ENCODE measurements around the gene RBMX.

The RBMX gene

DNA sequence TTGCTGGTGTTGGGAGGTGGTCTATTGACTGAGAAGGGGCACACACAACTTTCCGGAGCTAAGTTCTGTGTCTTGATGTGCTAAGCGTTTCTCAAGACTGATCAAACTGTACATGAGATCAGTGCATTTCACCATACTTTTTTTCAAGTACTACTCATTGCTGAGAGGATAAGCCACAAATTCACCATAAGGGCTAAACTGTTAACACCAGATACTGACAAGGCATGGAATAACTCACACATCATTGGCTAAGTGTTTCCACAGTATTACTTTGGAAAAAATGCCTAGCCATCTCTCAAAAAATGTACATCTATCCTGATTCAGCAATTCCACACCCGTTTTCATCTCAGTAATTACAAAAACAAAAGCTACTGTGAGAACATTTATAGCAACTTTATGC, 13.0 kb downstream of the RBMX start:
- H3K36me3 Mint-ChIP-seq (ENCODE audit: low read depth): peaks cover 65% of the 10 kb centered on the region
- H3K27ac Mint-ChIP-seq: no peak overlapping the region
- H3K9me3 Mint-ChIP-seq: no peaks in the 10 kb centered on the region
- DNase-seq (ENCODE audit: low spot score): no peak
- H3K4me3 Mint-ChIP-seq: no peak overlapping the region
- peaks cover 22% of the 10 kb centered on the region for H3K4me1 Mint-ChIP-seq (ENCODE audit: low read depth)
- no peaks in the 10 kb centered on the region for H3K27me3 Mint-ChIP-seq (ENCODE audit: low read depth)

DNA sequence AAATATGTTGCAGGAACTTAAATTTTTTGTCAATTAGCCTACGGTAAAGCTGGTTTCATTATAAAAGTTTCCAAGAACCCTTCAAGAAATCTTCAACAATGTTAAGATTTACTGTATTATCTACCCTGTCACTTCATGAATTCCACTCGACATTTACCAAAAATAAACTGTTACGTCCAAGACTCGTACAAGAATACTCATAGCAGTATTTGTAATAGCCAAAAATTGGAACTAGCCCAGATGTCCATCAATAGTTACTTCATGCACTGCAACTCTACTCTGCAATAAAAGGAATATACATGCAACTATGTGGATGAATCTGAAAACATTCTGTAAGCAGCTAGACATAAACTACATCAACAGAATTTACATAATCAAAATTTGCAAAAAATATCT, 13.4 kb downstream of the RBMX start:
- H3K27ac Mint-ChIP-seq: peak overlapping the region; percentile 9
- H3K4me3 Mint-ChIP-seq: no peak overlapping the region
- H3K4me1 Mint-ChIP-seq (ENCODE audit: low read depth): peaks cover 22% of the 10 kb centered on the region
- H3K9me3 Mint-ChIP-seq: no peaks in the 10 kb centered on the region
- H3K36me3 Mint-ChIP-seq (ENCODE audit: low read depth): peaks cover 62% of the 10 kb centered on the region
- no peaks in the 10 kb centered on the region for H3K27me3 Mint-ChIP-seq (ENCODE audit: low read depth)
- DNase-seq (ENCODE audit: low spot score): no peak

DNA sequence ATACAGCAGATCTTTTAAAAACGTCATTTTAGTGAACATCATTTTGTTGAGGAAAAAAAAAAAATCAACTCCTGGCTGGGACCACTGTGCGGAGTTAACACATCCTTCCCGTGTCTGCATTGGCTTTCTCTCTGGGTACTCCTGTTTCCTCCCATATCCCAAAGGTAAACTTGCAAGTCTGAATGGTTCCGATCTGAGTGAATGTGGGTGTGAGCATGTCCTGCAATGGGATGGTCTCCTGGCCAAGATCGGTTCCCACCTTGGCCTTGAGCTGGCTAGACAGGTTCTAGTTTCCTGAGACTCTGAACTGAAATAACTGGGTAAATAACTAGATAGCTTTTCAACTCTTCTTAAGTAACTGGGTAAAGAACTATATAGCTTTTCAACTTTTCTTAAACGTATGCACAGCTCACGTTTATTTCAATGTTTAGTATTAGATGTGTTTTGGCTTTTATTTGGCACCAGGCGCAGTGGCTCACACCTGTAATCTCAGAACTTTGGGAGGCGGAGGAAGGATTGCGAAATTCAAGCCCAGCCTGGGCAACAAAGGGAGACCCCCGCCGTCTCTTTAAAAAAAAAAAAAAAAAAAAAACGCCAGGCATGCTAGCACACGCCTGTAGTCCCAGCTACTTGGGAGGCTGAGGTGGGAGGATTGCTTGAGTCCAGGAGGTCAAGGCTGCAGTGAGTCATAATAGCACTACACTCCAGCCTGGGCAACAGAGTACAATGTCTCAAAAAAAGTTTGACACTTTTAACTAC, 14.0 kb downstream of the RBMX start:
- Mint-ChIP-seq H3K36me3 (ENCODE audit: low read depth) (peaks cover 62% of the 10 kb centered on the region), H3K9me3 (no peaks in the 10 kb centered on the region), H3K4me3 (no peak overlapping the region), H3K27me3 (ENCODE audit: low read depth) (no peaks in the 10 kb centered on the region), H3K27ac (peak overlapping the region; percentile 42), H3K4me1 (ENCODE audit: low read depth) (peaks cover 24% of the 10 kb centered on the region)
- no peak for DNase-seq (ENCODE audit: low spot score)

DNA sequence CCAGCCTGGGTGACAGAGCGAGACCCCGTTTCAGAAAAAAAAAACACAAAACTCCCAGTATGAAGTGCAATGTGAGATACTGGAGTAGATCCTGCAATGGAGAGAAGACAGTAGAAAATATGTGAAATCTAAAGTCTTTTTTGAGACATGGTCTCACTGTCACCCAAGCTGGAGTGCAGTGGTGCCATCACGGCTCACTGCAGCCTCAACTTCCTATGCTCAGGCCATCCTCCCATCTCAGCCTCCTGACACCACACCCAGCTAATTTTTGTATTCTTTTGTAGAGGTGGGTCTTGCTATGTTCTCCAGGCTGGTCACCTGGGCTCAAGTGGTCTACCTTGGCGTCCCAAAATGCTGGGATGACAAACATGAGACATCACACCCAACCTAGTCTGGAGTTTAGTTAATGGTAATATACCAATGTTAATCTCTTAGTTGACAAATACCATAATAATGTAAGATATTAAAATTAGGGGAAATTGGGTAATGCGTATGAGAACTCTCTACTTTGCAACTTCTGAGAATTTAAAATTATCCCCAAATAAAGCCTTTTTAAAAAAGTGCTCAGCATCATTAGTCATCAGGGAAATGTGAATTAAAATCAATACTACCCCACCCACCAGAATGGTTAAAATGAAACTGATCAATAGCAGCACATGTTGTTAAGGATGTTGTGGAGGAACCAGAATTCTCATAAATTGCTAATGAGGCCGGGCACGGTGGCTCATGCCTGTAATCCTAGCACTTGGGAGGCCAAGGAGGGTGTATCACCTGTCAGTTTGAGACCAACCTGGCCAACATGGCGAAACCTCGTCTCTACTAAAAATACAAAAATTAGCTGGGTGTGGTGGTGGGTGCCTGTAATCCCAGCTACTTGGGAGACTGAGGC, 15.0 kb downstream of the RBMX start:
- Mint-ChIP-seq H3K4me3 (no peak overlapping the region), H3K9me3 (no peaks in the 10 kb centered on the region), H3K27ac (no peak overlapping the region), H3K4me1 (ENCODE audit: low read depth) (peaks cover 26% of the 10 kb centered on the region), H3K36me3 (ENCODE audit: low read depth) (peaks cover 63% of the 10 kb centered on the region), H3K27me3 (ENCODE audit: low read depth) (no peaks in the 10 kb centered on the region)
- no peak for DNase-seq (ENCODE audit: low spot score)

DNA sequence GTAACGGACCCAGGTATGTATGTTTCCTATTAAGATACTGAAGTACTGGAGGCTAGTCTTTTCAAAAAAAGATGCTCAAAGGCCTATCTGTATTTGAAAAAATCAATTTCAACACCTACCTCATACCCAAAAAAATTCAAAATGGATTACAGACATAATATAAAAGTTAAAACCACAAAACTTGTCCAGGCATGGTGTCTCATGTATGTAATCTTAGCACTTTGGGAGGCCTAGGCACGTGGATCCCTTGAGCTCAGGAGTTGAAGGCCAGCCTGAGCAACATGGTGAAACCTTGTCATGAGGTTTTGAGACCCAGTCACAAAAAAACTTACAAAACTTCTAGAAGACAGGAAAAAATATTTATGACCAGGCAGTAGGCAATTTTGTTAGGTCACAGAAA, 16.7 kb downstream of the RBMX start:
- Mint-ChIP-seq H3K36me3 (ENCODE audit: low read depth) (peaks cover 55% of the 10 kb centered on the region), H3K27me3 (ENCODE audit: low read depth) (no peaks in the 10 kb centered on the region), H3K9me3 (no peaks in the 10 kb centered on the region), H3K27ac (no peak overlapping the region), H3K4me3 (no peak overlapping the region), H3K4me1 (ENCODE audit: low read depth) (peaks cover 20% of the 10 kb centered on the region)
- DNase-seq (ENCODE audit: low spot score): no peak

DNA sequence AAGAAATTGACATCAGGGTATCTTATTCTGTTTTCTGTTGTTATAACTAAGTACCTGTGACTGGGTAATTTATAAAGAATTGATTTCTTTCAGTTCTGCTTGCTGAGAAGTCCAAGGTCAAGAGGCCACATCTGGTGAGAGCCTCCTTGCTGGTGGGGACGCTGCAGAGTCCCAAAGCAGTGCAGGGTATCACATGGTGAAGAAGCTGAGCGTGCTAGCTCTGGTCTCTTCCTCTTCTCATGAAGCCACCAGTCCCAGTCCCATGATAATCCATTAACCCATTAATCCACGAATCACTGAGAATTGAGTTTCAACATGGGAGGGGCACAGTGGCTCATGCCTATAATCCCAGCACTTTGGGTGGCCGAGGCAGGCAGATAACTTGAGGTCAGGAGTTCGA, 18.0 kb downstream of the RBMX start:
- H3K36me3 Mint-ChIP-seq (ENCODE audit: low read depth): peaks cover 52% of the 10 kb centered on the region
- H3K4me3 Mint-ChIP-seq: no peak overlapping the region

DNA sequence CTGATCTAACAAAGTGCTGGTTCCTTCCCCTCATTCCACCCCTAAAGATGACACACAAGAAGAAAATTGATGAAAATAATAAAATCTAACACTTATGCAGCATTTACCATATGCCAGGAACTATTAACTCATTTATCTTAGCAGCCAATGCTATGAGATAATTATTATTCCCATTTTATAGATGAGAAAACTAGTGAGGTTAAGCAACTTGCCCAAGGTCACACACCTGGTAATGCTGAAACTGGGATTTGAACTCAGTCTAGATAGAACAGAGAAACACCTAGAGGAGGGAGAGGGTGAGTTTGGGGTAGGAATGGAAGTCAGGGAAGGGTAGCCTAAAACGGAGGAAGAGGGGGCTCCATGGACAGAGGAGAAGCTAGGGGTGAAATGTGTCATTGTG, 18.6 kb downstream of the RBMX start:
- Mint-ChIP-seq H3K27me3 (ENCODE audit: low read depth) (no peaks in the 10 kb centered on the region), H3K27ac (peak overlapping the region; percentile 22), H3K9me3 (no peaks in the 10 kb centered on the region), H3K4me3 (no peak overlapping the region), H3K36me3 (ENCODE audit: low read depth) (peaks cover 48% of the 10 kb centered on the region), H3K4me1 (ENCODE audit: low read depth) (peaks cover 26% of the 10 kb centered on the region)
- no peak for DNase-seq (ENCODE audit: low spot score)

More for the DNA sequence above, 18.0 kb downstream of the RBMX start:
- Mint-ChIP-seq H3K27me3 (ENCODE audit: low read depth) (no peaks in the 10 kb centered on the region), H3K9me3 (no peaks in the 10 kb centered on the region), H3K27ac (no peak overlapping the region), H3K4me1 (ENCODE audit: low read depth) (peaks cover 26% of the 10 kb centered on the region)
- DNase-seq (ENCODE audit: low spot score): no peak

DNA sequence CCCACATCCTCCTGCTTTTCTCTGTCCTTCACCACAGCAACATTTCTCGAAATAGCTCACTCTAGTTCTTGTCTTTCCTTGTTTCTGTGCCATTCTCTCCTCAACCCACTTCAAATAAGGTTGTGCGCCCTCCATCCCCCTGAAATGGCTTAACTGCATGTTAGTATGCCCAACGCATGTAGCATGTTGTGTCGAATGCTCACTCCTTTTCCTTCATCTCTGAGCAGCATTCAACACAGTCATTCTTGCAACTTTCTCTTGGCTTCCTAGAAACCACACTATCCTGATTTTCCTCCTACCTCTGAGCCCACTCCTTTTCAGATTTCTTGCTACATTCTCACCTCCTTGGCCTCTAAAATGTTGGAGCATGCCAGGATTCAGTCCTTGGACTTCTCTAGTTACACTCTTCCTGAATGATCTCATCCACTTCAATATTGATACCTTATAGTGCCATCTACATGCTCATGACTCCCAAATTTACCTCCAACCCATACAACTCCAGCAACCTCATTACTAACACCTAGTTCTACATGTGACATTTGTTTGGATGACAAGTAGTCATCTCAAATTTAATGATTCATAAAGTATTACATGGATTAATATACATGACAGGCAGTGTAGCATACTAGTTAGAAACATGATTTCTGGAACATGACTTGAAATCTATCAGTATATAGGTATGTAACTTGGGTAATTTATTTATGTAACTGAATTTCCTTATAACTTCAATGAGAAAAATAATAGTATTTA, 22.3 kb downstream of the RBMX start:
- Mint-ChIP-seq H3K9me3 (no peaks in the 10 kb centered on the region), H3K27me3 (ENCODE audit: low read depth) (no peaks in the 10 kb centered on the region), H3K4me1 (ENCODE audit: low read depth) (peaks cover 26% of the 10 kb centered on the region), H3K27ac (peak overlapping the region; percentile 80), H3K36me3 (ENCODE audit: low read depth) (peaks cover 49% of the 10 kb centered on the region), H3K4me3 (no peak overlapping the region)
- DNase-seq (ENCODE audit: low spot score): no peak

DNA sequence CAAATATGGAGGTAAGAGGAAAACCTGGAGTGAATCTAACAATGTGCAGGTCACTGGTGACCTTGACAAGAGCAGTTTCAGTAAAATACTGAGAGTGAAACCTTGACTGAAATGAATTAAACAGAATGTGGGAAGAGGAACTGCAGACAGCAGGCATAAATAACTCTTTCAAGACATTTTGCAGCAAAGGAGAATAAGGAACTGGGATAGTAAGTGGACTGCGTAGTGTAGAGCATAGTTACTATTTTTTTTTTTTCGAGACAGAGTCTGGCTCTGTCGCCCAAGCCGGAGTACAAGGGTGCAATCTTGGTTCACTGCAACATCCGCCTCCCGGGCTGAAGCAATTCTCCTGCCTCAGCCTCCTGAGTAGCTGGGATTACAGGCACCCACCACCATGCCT, 24.0 kb downstream of the RBMX start:
- no peaks in the 10 kb centered on the region for H3K9me3 Mint-ChIP-seq
- peaks cover 32% of the 10 kb centered on the region for H3K4me1 Mint-ChIP-seq (ENCODE audit: low read depth)
- H3K36me3 Mint-ChIP-seq (ENCODE audit: low read depth): peaks cover 50% of the 10 kb centered on the region
- H3K27ac Mint-ChIP-seq: peak overlapping the region; percentile 57
- no peaks in the 10 kb centered on the region for H3K27me3 Mint-ChIP-seq (ENCODE audit: low read depth)
- no peak overlapping the region for H3K4me3 Mint-ChIP-seq
- no peak for DNase-seq (ENCODE audit: low spot score)

DNA sequence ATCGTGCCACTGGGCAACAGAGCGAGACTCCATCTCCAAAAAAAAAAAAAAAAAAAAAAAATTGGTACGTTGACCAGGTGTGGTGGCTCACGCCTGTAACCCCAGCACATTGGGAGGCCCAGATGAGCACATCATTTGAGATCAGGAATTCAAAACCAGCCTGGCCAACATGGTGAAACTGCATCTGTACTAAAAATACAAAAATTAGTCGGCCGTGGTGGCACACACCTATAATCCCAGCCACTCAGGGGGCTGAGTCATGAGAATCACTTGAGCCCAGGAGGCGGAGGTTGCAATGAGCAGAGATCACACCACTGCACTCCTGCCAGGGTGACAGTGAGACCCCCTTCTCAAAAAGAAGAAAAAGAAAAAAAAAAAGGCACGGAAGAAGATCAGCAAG, 24.5 kb downstream of the RBMX start:
- Mint-ChIP-seq H3K9me3 (no peaks in the 10 kb centered on the region), H3K4me1 (ENCODE audit: low read depth) (peaks cover 34% of the 10 kb centered on the region), H3K27me3 (ENCODE audit: low read depth) (no peaks in the 10 kb centered on the region), H3K27ac (peak overlapping the region; percentile 57), H3K36me3 (ENCODE audit: low read depth) (peaks cover 51% of the 10 kb centered on the region), H3K4me3 (no peak overlapping the region)
- no peak for DNase-seq (ENCODE audit: low spot score)

DNA sequence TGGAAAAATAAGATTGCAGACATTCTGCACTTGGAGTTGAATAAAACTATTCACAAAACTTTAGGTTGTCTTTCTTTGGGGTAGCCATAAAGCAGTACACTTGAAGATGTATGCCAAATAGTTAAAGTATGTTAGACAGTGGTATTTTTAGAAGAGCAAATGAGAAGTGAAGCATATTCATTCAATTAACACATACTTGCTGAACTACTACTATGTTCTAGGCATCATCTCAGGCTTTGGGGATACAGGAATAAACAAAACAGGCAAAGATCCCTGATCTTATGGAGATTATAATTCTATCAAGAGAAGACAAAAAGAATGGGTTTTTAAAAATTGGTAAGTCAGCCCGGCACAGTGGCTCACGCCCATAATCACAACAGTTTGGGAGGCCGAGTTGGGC, 29.0 kb downstream of the RBMX start:
- Mint-ChIP-seq H3K27me3 (ENCODE audit: low read depth) (no peaks in the 10 kb centered on the region), H3K36me3 (ENCODE audit: low read depth) (peaks cover 48% of the 10 kb centered on the region), H3K4me3 (no peak overlapping the region), H3K27ac (no peak overlapping the region), H3K4me1 (ENCODE audit: low read depth) (peaks cover 28% of the 10 kb centered on the region), H3K9me3 (no peaks in the 10 kb centered on the region)
- DNase-seq (ENCODE audit: low spot score): no peak

DNA sequence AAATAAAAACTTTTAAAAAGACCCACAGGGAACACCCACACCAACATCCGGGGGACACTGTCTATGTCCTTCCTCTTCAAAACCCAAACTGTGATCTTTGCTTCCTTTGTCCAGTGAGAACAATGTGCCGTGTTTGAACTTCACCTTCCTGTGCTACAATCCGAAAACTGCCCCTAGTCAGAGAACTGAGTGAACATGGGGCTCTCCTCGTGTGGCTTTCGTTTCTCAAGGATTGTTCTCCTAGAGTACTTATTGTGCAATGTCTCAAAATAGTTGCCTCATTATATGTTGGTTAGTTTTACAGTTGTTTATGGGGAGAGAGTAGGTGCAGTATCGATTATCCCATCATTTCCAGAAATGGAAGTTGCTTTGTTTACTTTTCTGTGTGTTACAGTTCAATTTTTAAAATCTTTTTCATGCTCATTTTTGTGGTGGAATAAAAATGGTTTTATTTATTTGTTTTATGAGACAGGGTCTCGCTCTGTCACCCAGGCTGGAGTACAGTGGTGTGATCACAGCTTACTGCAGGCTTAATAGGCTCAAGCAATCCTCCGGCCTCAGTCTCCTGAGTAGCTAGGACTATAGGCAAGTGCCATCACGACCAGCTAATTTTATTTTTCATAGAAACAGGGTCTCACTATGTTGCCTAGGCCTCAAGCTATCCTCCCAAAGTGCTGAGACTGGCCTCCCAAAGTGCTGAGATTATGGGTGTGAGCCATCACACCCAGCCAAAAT, 29.9 kb downstream of the RBMX start:
- no peaks in the 10 kb centered on the region for H3K9me3 Mint-ChIP-seq
- peaks cover 28% of the 10 kb centered on the region for H3K4me1 Mint-ChIP-seq (ENCODE audit: low read depth)
- H3K4me3 Mint-ChIP-seq: no peak overlapping the region
- no peaks in the 10 kb centered on the region for H3K27me3 Mint-ChIP-seq (ENCODE audit: low read depth)
- peaks cover 52% of the 10 kb centered on the region for H3K36me3 Mint-ChIP-seq (ENCODE audit: low read depth)
- peak overlapping the region; percentile 31 for H3K27ac Mint-ChIP-seq
- no peak for DNase-seq (ENCODE audit: low spot score)

DNA sequence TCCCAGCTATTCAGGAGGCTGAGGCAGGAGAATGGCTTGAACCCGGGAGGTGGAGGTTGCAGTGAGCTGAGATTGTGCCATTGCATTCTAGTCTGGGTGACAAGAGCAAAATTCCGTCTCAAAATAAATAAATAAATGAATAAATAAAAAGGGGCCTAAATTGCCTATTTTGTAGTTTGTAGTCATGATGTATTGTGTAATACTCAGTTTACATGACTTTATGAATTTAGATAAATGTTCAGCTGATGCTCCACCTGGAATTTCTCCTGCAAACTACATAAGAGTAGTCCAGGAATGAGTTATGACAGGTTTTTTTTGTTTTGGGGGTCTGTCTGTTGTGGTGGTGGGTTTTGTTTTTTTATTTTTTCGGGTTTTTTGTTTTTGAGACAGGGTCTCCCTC, 31.1 kb downstream of the RBMX start:
- peaks cover 53% of the 10 kb centered on the region for H3K36me3 Mint-ChIP-seq (ENCODE audit: low read depth)

More for the DNA sequence above, 31.1 kb downstream of the RBMX start:
- Mint-ChIP-seq H3K27ac (no peak overlapping the region), H3K4me3 (no peak overlapping the region), H3K27me3 (ENCODE audit: low read depth) (no peaks in the 10 kb centered on the region), H3K4me1 (ENCODE audit: low read depth) (peaks cover 30% of the 10 kb centered on the region), H3K9me3 (peaks cover 4% of the 10 kb centered on the region)
- DNase-seq (ENCODE audit: low spot score): no peak
